Transverse colon (tissue), 4 donors: ENCODE results near the gene ABHD16A. TPM values are rescaled to one million over a fixed set of nuclear protein-coding genes. Genes with fewer than 3 reads are reported as not detected.

Experiments used
- DNase-seq: peaks from one replicate; pipeline ENCODE4 v3.0.0-alpha.2; 2019
- H3K27ac ChIP-seq, 4 donors: fragments of 200-600 bp; sonication (generic); 2 replicates each; pipeline ENCODE4 v1.5.1; 2016 to 2018; ENCODE audit warnings: inconsistent platforms in 4 of 4
- H3K27me3 ChIP-seq: fragments of 200-600 bp; sonication (generic); 2 replicates; pipeline ENCODE4 v1.5.1; 2017; ENCODE audit warnings: inconsistent platforms
- H3K36me3 ChIP-seq, 4 donors: fragments of 200-600 bp; sonication (generic); 2 replicates each; pipeline ENCODE4 v1.5.1; 2017 to 2019; ENCODE audit warnings: inconsistent platforms in 4 of 4
- H3K4me1 ChIP-seq, 4 donors: fragments of 200-600 bp; sonication (generic); 2 replicates each; pipeline ENCODE4 v1.5.1; 2017 to 2020; ENCODE audit warnings: inconsistent platforms in 4 of 4
- H3K4me3 ChIP-seq, 4 donors: fragments of 200-600 bp; sonication (generic); 1 replicate in 1 of 4; 2 replicates in 3 of 4; pipeline versions ENCODE4 v1.5.1 to v1.6.1; 2017 to 2019; ENCODE audit warnings: inconsistent platforms in 4 of 4
- H3K9me3 ChIP-seq, 2 donors: fragments of 200-600 bp; sonication (generic); 2 replicates each; pipeline ENCODE4 v1.5.1; 2017 to 2019; ENCODE audit warnings: inconsistent platforms in 2 of 2
- EP300 ChIP-seq: sonication (generic); formaldehyde crosslinking; IDR thresholded peaks from one replicate; pipeline ENCODE4 v1.6.1; 2017; ENCODE audit warnings: antibody characterized with exemption, low read depth
- POLR2A ChIP-seq: fragments of 450-650 bp; IDR thresholded peaks from one replicate; pipeline ENCODE4 v1.6.1; 2016; ENCODE audit warnings: antibody characterized with exemption, mild to moderate bottlenecking, moderate library complexity
- POLR2AphosphoS5 ChIP-seq, 3 donors: sonication (generic); formaldehyde crosslinking; IDR thresholded peaks; one replicate each; pipeline ENCODE4 v1.6.1; 2016; ENCODE audit warnings: antibody characterized with exemption in 3 of 3
- WGBS, 2 donors: methylation state at CpG; one replicate each; pipeline ENCODE4 v1.1.5; 2018; ENCODE audit warnings: low coverage in 1 of 2; 5-methylcytosine and 5-hydroxymethylcytosine counted together
- in situ Hi-C, 4 donors: fragments of 200-750 bp; cut with MboI; loops; one replicate each; pipeline versions ENCODE4 v1.15.0 to v1.15.1; 2017; ENCODE audit warnings: low sequenced_read_pairs in 3 of 4, low pct_ligation_motif_present in 1 of 4, low pct_unique_long_range_greater_than_20kb in 1 of 4
- intact Hi-C: fragments of 100-400 bp; cut with DNase I; formaldehyde crosslinking; loops from one replicate; pipeline ENCODE4 v1.15.1; 2023; ENCODE audit warnings: low total_unique reads
- total RNA-seq, 4 donors: library from RNA; depleted of rRNA; stranded (reverse); fragments of >200 nt; gene quantifications; one replicate each; pipeline ENCODE4 v1.1.0, GENCODE V29; 2016
- TF ChIP-seq, protein P1 (sequence below), 5 experiments: fragments of 200-600 bp in 3 of 5; fragments of 450-650 bp in 2 of 5; sonication (generic) in 3 of 5; IDR thresholded peaks; 1 replicate in 2 of 5; 2 replicates in 3 of 5; pipeline ENCODE4 v1.5.1; 2016 to 2017; ENCODE audit warnings: antibody characterized with exemption in 5 of 5, inconsistent platforms in 3 of 5, mild to moderate bottlenecking in 2 of 5, moderate library complexity in 1 of 5

ABHD16A gene
- total RNA-seq, 4 donors from 2014 or later = 45.4 to 72.8 (median 67.4) TPM

DNA sequence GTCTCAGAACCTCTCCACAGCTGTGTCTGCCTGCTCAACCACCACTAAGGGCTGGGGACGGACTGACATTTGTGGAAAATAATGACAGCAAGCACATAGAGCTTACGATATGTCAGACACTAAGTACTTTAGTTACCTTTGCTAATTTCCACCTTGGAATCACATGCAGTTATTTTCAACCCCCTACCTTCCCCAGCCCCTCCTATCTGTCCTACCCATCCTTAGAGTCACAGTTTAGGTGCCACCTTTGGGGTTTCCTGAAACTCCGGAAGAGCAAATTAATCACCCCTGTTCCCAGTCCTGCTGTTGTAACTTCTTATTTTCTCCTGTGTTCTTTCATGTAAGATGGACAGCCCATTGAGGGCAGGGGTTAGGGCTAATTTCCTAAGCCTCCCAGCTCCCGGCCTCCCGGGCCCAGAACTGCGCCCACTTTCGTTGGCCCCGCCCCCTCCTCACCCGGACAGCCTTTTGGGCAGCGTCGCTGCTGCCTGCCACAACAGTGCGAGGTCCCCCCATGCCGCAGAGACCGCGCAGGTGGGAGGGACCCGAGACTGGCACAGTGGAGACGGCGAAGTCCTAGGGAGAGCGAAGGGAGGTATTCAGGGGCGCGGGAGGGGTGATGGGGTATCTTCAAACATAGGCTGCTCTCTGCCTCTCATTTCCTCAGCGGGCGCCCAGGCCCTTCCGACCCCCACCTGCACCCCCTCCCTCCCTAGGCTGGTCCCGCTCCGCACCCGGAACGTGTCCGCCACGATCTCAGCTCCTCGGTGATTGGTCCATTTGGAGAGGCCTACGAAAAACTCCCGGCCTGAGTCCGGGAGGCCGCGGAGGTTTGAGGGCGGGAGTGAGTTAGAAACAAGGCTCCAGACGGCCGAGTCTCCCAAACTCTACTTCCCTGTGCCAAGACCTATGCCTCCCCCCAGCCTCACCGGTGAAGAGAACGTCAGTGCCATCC, 24.9 kb upstream of the ABHD16A start:
- peak overlapping the region in 3 of 4 donors; percentile 58 to 74 (median 72) for H3K4me3 ChIP-seq
- peaks cover 0 to 22% (median 9%) of the 10 kb centered on the region in 4 donors for H3K36me3 ChIP-seq
- in situ Hi-C loops = no loop called here
- no peaks in the 10 kb centered on the region for H3K27me3 ChIP-seq
- WGBS, 2 donors = 80 to 87% methylated on average over 5 to 41 of the region's 41 CpGs
- H3K27ac ChIP-seq = peak overlapping the region; percentile 94 to 99 (median 96)
- no peak for DNase-seq
- intact Hi-C loops = loop anchor here (5.0 kb wide), 1 partner anchor 104 kb away; no protein-coding TSS in a partner anchor
- no peaks in the 10 kb centered on the region for H3K9me3 ChIP-seq
- no peak for TF ChIP-seq POLR2A
- no peak for TF ChIP-seq POLR2AphosphoS5 (IDR thresholded peaks at IDR 0.05)
- no peak for TF ChIP-seq EP300
- TF ChIP-seq, protein P1, sequence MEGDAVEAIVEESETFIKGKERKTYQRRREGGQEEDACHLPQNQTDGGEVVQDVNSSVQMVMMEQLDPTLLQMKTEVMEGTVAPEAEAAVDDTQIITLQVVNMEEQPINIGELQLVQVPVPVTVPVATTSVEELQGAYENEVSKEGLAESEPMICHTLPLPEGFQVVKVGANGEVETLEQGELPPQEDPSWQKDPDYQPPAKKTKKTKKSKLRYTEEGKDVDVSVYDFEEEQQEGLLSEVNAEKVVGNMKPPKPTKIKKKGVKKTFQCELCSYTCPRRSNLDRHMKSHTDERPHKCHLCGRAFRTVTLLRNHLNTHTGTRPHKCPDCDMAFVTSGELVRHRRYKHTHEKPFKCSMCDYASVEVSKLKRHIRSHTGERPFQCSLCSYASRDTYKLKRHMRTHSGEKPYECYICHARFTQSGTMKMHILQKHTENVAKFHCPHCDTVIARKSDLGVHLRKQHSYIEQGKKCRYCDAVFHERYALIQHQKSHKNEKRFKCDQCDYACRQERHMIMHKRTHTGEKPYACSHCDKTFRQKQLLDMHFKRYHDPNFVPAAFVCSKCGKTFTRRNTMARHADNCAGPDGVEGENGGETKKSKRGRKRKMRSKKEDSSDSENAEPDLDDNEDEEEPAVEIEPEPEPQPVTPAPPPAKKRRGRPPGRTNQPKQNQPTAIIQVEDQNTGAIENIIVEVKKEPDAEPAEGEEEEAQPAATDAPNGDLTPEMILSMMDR (IDR thresholded peaks at IDR 0.05) = no peak
- H3K4me1 ChIP-seq = peaks cover 14 to 53% (median 31%) of the 10 kb centered on the region in 4 donors

DNA sequence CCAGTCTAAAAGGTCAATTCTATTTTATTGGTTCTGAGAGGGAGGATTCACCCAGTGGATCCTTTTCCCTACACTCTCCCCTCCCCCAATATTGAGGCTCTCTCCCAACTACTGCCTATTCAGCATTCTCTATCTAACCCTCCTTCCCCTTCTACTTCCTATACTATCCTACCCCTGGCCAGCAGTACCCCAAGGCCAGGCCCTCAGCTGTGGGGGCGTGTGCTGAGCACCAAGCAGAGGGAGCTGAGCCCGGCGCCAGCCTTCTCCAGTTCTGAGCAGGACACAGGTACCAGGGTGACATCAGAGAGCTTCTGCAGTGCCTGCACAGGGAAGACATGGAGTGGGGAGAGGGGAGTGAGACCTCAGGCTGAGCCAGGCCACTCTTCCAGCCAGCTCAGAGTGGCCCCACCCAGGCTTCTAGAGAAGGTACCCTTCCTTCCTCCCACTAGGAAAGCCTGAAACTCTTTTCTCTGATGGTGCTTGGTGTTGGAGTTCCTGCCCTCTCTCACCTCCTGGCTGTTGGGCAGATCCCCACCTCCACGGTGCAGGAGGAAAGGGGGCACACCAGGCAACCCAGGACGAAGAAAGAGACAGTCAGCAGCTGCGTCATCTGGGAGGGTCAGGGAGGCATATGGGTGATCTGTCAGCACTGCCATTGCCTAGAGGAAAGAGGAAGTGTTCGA, 24.1 kb upstream of the ABHD16A start:
- intact Hi-C loops = loop anchor here (5.0 kb wide), 1 partner anchor 105 kb away; no protein-coding TSS in a partner anchor
- Histone ChIP-seq H3K4me1 (peaks cover 14 to 49% (median 30%) of the 10 kb centered on the region in 4 donors), H3K9me3 (no peaks in the 10 kb centered on the region), H3K4me3 (no peak overlapping the region), H3K27me3 (no peaks in the 10 kb centered on the region), H3K27ac (peak overlapping the region; percentile 94 to 99 (median 96)), H3K36me3 (peaks cover 0 to 14% (median 5%) of the 10 kb centered on the region in 4 donors)
- in situ Hi-C loops = no loop called here
- DNase-seq = peak; percentile 51
- TF ChIP-seq POLR2A (peak; percentile 11), EP300 (no peak), POLR2AphosphoS5 (IDR thresholded peaks at IDR 0.05) (no peak)
- TF ChIP-seq, protein P1 (IDR thresholded peaks at IDR 0.05) = no peak
- 61% methylated on average over 7 of the region's 7 CpGs; no CpG with 5 or more reads in 1 of the 2 donors for WGBS, 2 donors

DNA sequence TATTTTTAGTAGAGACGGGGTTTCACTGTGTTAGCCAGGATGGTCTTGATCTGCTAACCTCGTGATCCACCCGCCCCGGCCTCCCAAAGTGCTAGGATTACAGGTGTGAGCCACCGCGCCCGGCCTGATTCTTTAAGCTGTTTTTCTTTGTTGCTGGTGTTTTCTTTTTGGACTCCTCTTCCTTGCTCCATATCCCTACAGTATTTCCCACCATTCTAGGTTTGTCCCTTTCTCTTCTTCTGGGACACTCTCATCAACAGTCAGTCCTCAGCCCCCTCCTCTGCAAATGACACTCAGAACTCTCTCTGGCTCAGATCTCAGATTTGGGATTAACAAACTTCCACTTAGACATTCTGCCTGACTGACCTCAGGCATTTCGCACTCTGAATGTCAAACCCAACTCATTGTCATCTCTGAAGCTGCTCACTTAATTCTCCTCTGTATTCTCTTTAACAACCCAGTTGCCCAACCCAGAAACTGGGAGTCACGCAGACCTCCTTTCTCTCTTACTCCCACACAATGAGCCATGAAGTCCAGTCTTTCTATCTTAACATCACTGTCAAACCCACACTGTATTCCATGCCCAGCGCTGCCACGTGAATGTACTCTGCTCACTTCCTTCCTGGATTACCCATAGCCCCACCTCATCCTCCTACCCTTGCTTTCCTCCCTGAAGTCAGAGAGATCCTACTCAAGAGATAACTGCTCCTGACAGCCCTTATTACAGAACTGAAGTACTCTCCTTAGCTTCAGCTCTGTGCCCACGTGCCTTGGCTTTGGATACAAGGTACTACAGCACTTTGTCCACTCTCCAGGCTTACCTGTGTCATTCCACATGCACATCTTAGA, 22.6 kb upstream of the ABHD16A start:
- in situ Hi-C loops = no loop called here
- H3K27me3 ChIP-seq = no peaks in the 10 kb centered on the region

More for the DNA sequence above, 22.6 kb upstream of the ABHD16A start:
- Histone ChIP-seq H3K4me1 (peaks cover 14 to 43% (median 30%) of the 10 kb centered on the region in 4 donors), H3K4me3 (no peak overlapping the region), H3K36me3 (no peaks in the 10 kb centered on the region), H3K9me3 (no peaks in the 10 kb centered on the region), H3K27ac (peak overlapping the region in 3 of 4 donors; percentile 94 to 99 (median 94))
- WGBS, 2 donors = 68 to 88% methylated on average over 4 to 12 of the region's 12 CpGs
- TF ChIP-seq POLR2AphosphoS5 (IDR thresholded peaks at IDR 0.05) (no peak), EP300 (no peak), POLR2A (no peak)
- TF ChIP-seq, protein P1 (IDR thresholded peaks at IDR 0.05) = no peak
- no peak for DNase-seq
- intact Hi-C loops = loop anchor here (5.0 kb wide), 1 partner anchor 107 kb away; no protein-coding TSS in a partner anchor
